Measurements from ENCODE around the gene FCN3.
A peak's percentile ranks its signal among the peaks of the same experiment; 100 is the strongest.
"Not testable (repeated sequence)": the region's sequence is repeated elsewhere in the genome, so short reads cannot be mapped to it uniquely, and the experiment has no call there.

The FCN3 gene

GRCh38 chr1:27374362-27375086, at the start of gene FCN3:
TSS of gene FCN3 (minus strand) at chr1:27374824. CDS start at chr1:27374818, 6 bp downstream.
- DNase-seq (ENCODE audit: low read depth) = no peak

- DNase-seq (ENCODE audit: low read depth) = no peak
Measured at GRCh38 chr1:27423709-27424108, 49.1 kb upstream of the FCN3 start.

- peak; percentile 44 for DNase-seq (ENCODE audit: low read depth)
Measured at GRCh38 chr1:27418326-27419185, 43.9 kb upstream of the FCN3 start.

- no peak for DNase-seq (ENCODE audit: low read depth)
Measured at GRCh38 chr1:27417713-27418112, 43.1 kb upstream of the FCN3 start.

- DNase-seq (ENCODE audit: low read depth) = peak; percentile 53
Measured at GRCh38 chr1:27416387-27417111, 41.9 kb upstream of the FCN3 start.

GRCh38 chr1:27414091-27414490, 39.5 kb upstream of the FCN3 start:
- DNase-seq (ENCODE audit: low read depth) = no peak

GRCh38 chr1:27413004-27413403, 38.4 kb upstream of the FCN3 start:
- DNase-seq (ENCODE audit: low read depth) = no peak

GRCh38 chr1:27412502-27412901, 37.9 kb upstream of the FCN3 start:
- DNase-seq (ENCODE audit: low read depth) = no peak

- DNase-seq (ENCODE audit: low read depth) = no peak
Measured at GRCh38 chr1:27410709-27411108, 36.1 kb upstream of the FCN3 start.

GRCh38 chr1:27409669-27410068, 35.0 kb upstream of the FCN3 start:
- no peak for DNase-seq (ENCODE audit: low read depth)

GRCh38 chr1:27408151-27408550, 33.5 kb upstream of the FCN3 start:
- no peak for DNase-seq (ENCODE audit: low read depth)

GRCh38 chr1:27406791-27407190, 32.2 kb upstream of the FCN3 start:
- not testable (repeated sequence) for DNase-seq (ENCODE audit: low read depth)

GRCh38 chr1:27406362-27406680, 31.7 kb upstream of the FCN3 start:
- no peak for DNase-seq (ENCODE audit: low read depth)

- DNase-seq (ENCODE audit: low read depth) = not testable (repeated sequence)
Measured at GRCh38 chr1:27405598-27406361, 31.2 kb upstream of the FCN3 start.

GRCh38 chr1:27405074-27405473, 30.4 kb upstream of the FCN3 start:
- DNase-seq (ENCODE audit: low read depth) = no peak

- DNase-seq (ENCODE audit: low read depth) = no peak
Measured at GRCh38 chr1:27403931-27404330, 29.3 kb upstream of the FCN3 start.

- DNase-seq (ENCODE audit: low read depth) = peak; percentile 18
Measured at GRCh38 chr1:27403065-27403726, 28.6 kb upstream of the FCN3 start.

GRCh38 chr1:27402349-27402754, 27.7 kb upstream of the FCN3 start:
- no peak for DNase-seq (ENCODE audit: low read depth)

- DNase-seq (ENCODE audit: low read depth) = no peak
Measured at GRCh38 chr1:27400963-27401341, 26.3 kb upstream of the FCN3 start.

- no peak for DNase-seq (ENCODE audit: low read depth)
Measured at GRCh38 chr1:27400082-27400962, 25.7 kb upstream of the FCN3 start.
